Uterus (tissue), 4 donors: Measurements from ENCODE around the gene NUTF2. TPM values are rescaled to one million over a fixed set of nuclear protein-coding genes. Genes with fewer than 3 reads are reported as not detected.

ENCODE experiments used
- DNase-seq, 2 donors: peaks; one replicate each; pipeline ENCODE4 v3.0.0-alpha.2; 2019 to 2020
- H3K27ac ChIP-seq, 2 donors: fragments of 200-600 bp; sonication (generic); 1 replicate in 1 of 2; 2 replicates in 1 of 2; pipeline ENCODE4 v1.5.1; 2016 to 2018
- H3K27me3 ChIP-seq, 2 donors: fragments of 200-600 bp; sonication (generic); one replicate each; pipeline ENCODE4 v1.5.1; 2018 to 2019; ENCODE audit warnings: control low read depth in 1 of 2
- H3K36me3 ChIP-seq, 2 donors: fragments of 200-600 bp; sonication (generic); one replicate each; pipeline ENCODE4 v1.5.1; 2019; ENCODE audit warnings: control low read depth in 1 of 2
- H3K4me1 ChIP-seq, 2 donors: fragments of 200-600 bp; sonication (generic); one replicate each; pipeline ENCODE4 v1.5.1; 2018 to 2019; ENCODE audit warnings: control low read depth in 1 of 2
- H3K4me3 ChIP-seq, 2 donors: fragments of 200-600 bp; sonication (generic); 1 replicate in 1 of 2; 2 replicates in 1 of 2; pipeline ENCODE4 v1.5.1; 2018 to 2019; ENCODE audit warnings: mild to moderate bottlenecking in 1 of 2
- H3K9me3 ChIP-seq, 2 donors: fragments of 200-600 bp; sonication (generic); one replicate each; pipeline ENCODE4 v1.5.1; 2019; ENCODE audit warnings: control low read depth in 1 of 2
- CTCF ChIP-seq, 4 experiments: fragments of 200-600 bp in 2 of 4; fragments of 450-650 bp in 2 of 4; sonication (generic) in 2 of 4; IDR thresholded peaks; one replicate each; pipeline ENCODE4 v1.5.1; 2016 to 2019; ENCODE audit warnings: antibody characterized with exemption in 4 of 4, mild to moderate bottlenecking in 2 of 4, moderate library complexity in 1 of 4
- POLR2A ChIP-seq, 2 donors: fragments of 450-650 bp; IDR thresholded peaks; one replicate each; pipeline ENCODE4 v1.6.1; 2016; ENCODE audit warnings: antibody characterized with exemption in 2 of 2, mild to moderate bottlenecking in 1 of 2, moderate library complexity in 1 of 2
- intact Hi-C: fragments of 100-400 bp; cut with DNase I; formaldehyde crosslinking; loops from one replicate; pipeline ENCODE4 v1.15.1; 2023; ENCODE audit warnings: low total_unique reads
- total RNA-seq, 4 donors: library from RNA; depleted of rRNA in 3 of 4; stranded (reverse); fragments of >200 nt in 3 of 4; gene quantifications; one replicate each; pipeline versions ENCODE4 v1.1.0 to v1.2.4, GENCODE V29; 2014 to 2023
- donor health status: DM: yes; HTN: yes; CAD: no.

The NUTF2 gene
- total RNA-seq, 4 donors from 2014 or later, result 43.8 to 76.1 (median 65.4) TPM

- H3K27ac ChIP-seq, result peak overlapping the region; percentile 38 to 72
- peak; percentile 66 to 80 (median 75) for TF ChIP-seq CTCF (IDR thresholded peaks at IDR 0.05)
- TF ChIP-seq POLR2A (IDR thresholded peaks at IDR 0.05), result no peak
- DNase-seq, result peak; percentile 48 to 52
- H3K9me3 ChIP-seq, result no peaks in the 10 kb centered on the region
- intact Hi-C loops, result loop anchor here (5.0 kb wide), 1 partner anchor 43 kb away; no protein-coding TSS in a partner anchor
- H3K4me1 ChIP-seq, result peaks cover 0 to 5% of the 10 kb centered on the region in 2 donors
- no peaks in the 10 kb centered on the region for H3K36me3 ChIP-seq
- H3K4me3 ChIP-seq, result no peak overlapping the region
- H3K27me3 ChIP-seq, result no peaks in the 10 kb centered on the region
These were observed 37.1 kb downstream of the NUTF2 start for GRCh38 chr16:67883872-67884261.

- peak; percentile 92 to 93 for DNase-seq
- H3K36me3 ChIP-seq, result no peaks in the 10 kb centered on the region
- H3K9me3 ChIP-seq, result no peaks in the 10 kb centered on the region
- H3K27me3 ChIP-seq, result no peaks in the 10 kb centered on the region
- peaks cover 0 to 5% of the 10 kb centered on the region in 2 donors for H3K4me1 ChIP-seq
- peak within 1 kb of the TSS; percentile 60 to 76 for H3K27ac ChIP-seq
- no peak within 1 kb of the TSS for H3K4me3 ChIP-seq
- peak in 1 of 2 donors; percentile 17 for TF ChIP-seq POLR2A (IDR thresholded peaks at IDR 0.05)
- TF ChIP-seq CTCF (IDR thresholded peaks at IDR 0.05), result no peak
- intact Hi-C loops, result loop anchor here (5.0 kb wide), 1 partner anchor 43 kb away; no protein-coding TSS in a partner anchor
These were observed 38.0 kb downstream of the NUTF2 start, which contains the start of gene NRN1L for GRCh38 chr16:67884684-67885083. NRN1L (plus strand) TSS chr16:67884885; CDS start chr16:67884904, 19 bp downstream.

DNA sequence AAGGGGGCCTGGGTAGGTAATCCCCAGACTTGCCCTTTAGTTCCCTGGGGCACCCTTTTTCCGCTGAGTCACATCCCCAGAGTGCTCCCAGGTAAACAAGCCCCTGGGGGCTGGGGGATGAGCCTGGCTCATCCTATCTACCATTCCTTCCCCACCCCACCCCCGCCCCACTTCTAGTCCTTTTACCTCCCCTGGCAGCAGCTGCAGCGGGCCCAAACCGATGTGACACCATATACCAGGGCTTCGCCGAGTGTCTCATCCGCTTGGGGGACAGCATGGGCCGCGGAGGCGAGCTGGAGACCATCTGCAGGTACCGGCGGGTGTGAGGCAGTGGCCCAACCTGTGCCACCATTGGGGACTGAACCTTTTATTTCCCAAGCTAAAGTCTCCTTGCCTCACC lies 38.8 kb downstream of the NUTF2 start:
- peaks cover 0 to 5% of the 10 kb centered on the region in 2 donors for H3K4me1 ChIP-seq
- intact Hi-C loops, result no loop called here
- peak overlapping the region in 1 of 2 donors; percentile 76 for H3K27ac ChIP-seq
- TF ChIP-seq CTCF (IDR thresholded peaks at IDR 0.05) (no peak), POLR2A (IDR thresholded peaks at IDR 0.05) (no peak)
- H3K4me3 ChIP-seq, result no peak overlapping the region
- no peaks in the 10 kb centered on the region for H3K9me3 ChIP-seq
- no peaks in the 10 kb centered on the region for H3K27me3 ChIP-seq
- H3K36me3 ChIP-seq, result no peaks in the 10 kb centered on the region
- no peak for DNase-seq

DNA sequence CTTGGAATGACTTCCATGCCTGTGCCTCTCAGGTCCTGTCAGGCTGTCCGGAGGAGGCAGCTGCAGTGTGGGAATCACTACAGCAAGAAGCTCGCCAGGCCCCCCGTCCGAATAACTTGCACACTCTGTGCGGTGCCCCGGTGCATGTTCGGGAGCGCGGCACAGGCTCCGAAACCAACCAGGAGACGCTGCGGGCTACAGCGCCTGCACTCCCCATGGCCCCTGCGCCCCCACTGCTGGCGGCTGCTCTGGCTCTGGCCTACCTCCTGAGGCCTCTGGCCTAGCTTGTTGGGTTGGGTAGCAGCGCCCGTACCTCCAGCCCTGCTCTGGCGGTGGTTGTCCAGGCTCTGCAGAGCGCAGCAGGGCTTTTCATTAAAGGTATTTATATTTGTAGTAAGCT lies 39.2 kb downstream of the NUTF2 start:
- DNase-seq, result no peak
- H3K4me3 ChIP-seq, result no peak overlapping the region
- intact Hi-C loops, result no loop called here
- H3K4me1 ChIP-seq, result peaks cover 0 to 5% of the 10 kb centered on the region in 2 donors
- no peaks in the 10 kb centered on the region for H3K27me3 ChIP-seq
- TF ChIP-seq POLR2A (IDR thresholded peaks at IDR 0.05) (no peak), CTCF (IDR thresholded peaks at IDR 0.05) (no peak)
- H3K36me3 ChIP-seq, result no peaks in the 10 kb centered on the region
- no peak overlapping the region for H3K27ac ChIP-seq
- H3K9me3 ChIP-seq, result no peaks in the 10 kb centered on the region

- Histone ChIP-seq H3K9me3 (no peaks in the 10 kb centered on the region), H3K27ac (no peak overlapping the region), H3K4me3 (no peak overlapping the region), H3K4me1 (peaks cover 0 to 5% of the 10 kb centered on the region in 2 donors), H3K36me3 (no peaks in the 10 kb centered on the region), H3K27me3 (no peaks in the 10 kb centered on the region)
- no peak for TF ChIP-seq POLR2A (IDR thresholded peaks at IDR 0.05)
- intact Hi-C loops, result no loop called here
- no peak for DNase-seq
These were observed 39.7 kb downstream of the NUTF2 start for GRCh38 chr16:67886387-67886786.

GRCh38 chr16:67888331-67888730 lies 41.6 kb downstream of the NUTF2 start:
- DNase-seq, result no peak
- TF ChIP-seq CTCF (IDR thresholded peaks at IDR 0.05), result no peak
- TF ChIP-seq POLR2A (IDR thresholded peaks at IDR 0.05), result no peak
- H3K27me3 ChIP-seq, result no peaks in the 10 kb centered on the region
- H3K4me1 ChIP-seq, result peaks cover 0 to 5% of the 10 kb centered on the region in 2 donors
- intact Hi-C loops, result no loop called here
- H3K4me3 ChIP-seq, result no peak overlapping the region
- H3K36me3 ChIP-seq, result no peaks in the 10 kb centered on the region
- no peak overlapping the region for H3K27ac ChIP-seq
- no peaks in the 10 kb centered on the region for H3K9me3 ChIP-seq
